HUES6 (cell line): Measurements from ENCODE around the gene DCLK1.

ENCODE experiments used
- H3K27ac ChIP-seq: 2 replicates; pipeline ENCODE4 v1.7.0; 2013; ENCODE audit warnings: low read depth, mild to moderate bottlenecking, low read length, inconsistent platforms
- H3K27me3 ChIP-seq: 2 replicates; pipeline ENCODE4 v1.6.1; 2013; ENCODE audit warnings: low read length; ENCODE audit not compliant: control insufficient read depth, insufficient read depth
- H3K36me3 ChIP-seq: 2 replicates; pipeline ENCODE4 v1.6.1; 2013; ENCODE audit warnings: low read length; ENCODE audit not compliant: control insufficient read depth, insufficient read depth
- H3K4me1 ChIP-seq: 2 replicates; pipeline ENCODE4 v1.6.1; 2013; ENCODE audit warnings: low read length; ENCODE audit not compliant: control insufficient read depth, insufficient read depth
- H3K4me3 ChIP-seq: 2 replicates; pipeline ENCODE4 v1.5.1; 2013; ENCODE audit warnings: low read depth, low read length
- H3K9ac ChIP-seq: one replicate; pipeline ENCODE4 v1.6.1; 2013; ENCODE audit warnings: mild to moderate bottlenecking, low read length
- H3K9me3 ChIP-seq: 2 replicates; pipeline ENCODE4 v1.6.1; 2013; ENCODE audit warnings: low read depth, low read length; ENCODE audit not compliant: control insufficient read depth, insufficient read depth

Gene DCLK1

GRCh38 chr13:35744566-35745178 is 386.5 kb downstream of the DCLK1 start:
- no peak overlapping the region for H3K4me3 ChIP-seq
- no peak overlapping the region for H3K9ac ChIP-seq
- no peak overlapping the region for H3K27ac ChIP-seq
- no peaks in the 10 kb centered on the region for H3K27me3 ChIP-seq
- no peaks in the 10 kb centered on the region for H3K36me3 ChIP-seq
- no peaks in the 10 kb centered on the region for H3K4me1 ChIP-seq
- H3K9me3 ChIP-seq = peaks cover 32% of the 10 kb centered on the region

GRCh38 chr13:35744144-35744543 is 387.0 kb downstream of the DCLK1 start:
- Histone ChIP-seq H3K9me3 (peaks cover 29% of the 10 kb centered on the region), H3K27me3 (no peaks in the 10 kb centered on the region), H3K9ac (no peak overlapping the region), H3K27ac (no peak overlapping the region), H3K36me3 (no peaks in the 10 kb centered on the region), H3K4me1 (no peaks in the 10 kb centered on the region), H3K4me3 (no peak overlapping the region)

- Histone ChIP-seq H3K9ac (no peak overlapping the region), H3K27me3 (no peaks in the 10 kb centered on the region), H3K36me3 (no peaks in the 10 kb centered on the region)
Observed at GRCh38 chr13:35743165-35743564, 388.0 kb downstream of the DCLK1 start.

GRCh38 chr13:35741657-35742056 is 389.5 kb downstream of the DCLK1 start:
- H3K4me3 ChIP-seq = no peak overlapping the region
- H3K9me3 ChIP-seq = peaks cover 28% of the 10 kb centered on the region
- H3K4me1 ChIP-seq = no peaks in the 10 kb centered on the region
- H3K27me3 ChIP-seq = no peaks in the 10 kb centered on the region
- H3K27ac ChIP-seq = no peak overlapping the region
- no peak overlapping the region for H3K9ac ChIP-seq
- H3K36me3 ChIP-seq = no peaks in the 10 kb centered on the region

More at GRCh38 chr13:35743165-35743564, 388.0 kb downstream of the DCLK1 start:
- Histone ChIP-seq H3K4me1 (no peaks in the 10 kb centered on the region), H3K9me3 (peaks cover 28% of the 10 kb centered on the region), H3K27ac (no peak overlapping the region), H3K4me3 (no peak overlapping the region)

GRCh38 chr13:35736876-35737275 is 394.3 kb downstream of the DCLK1 start:
- peaks cover 14% of the 10 kb centered on the region for H3K9me3 ChIP-seq
- no peak overlapping the region for H3K27ac ChIP-seq
- H3K36me3 ChIP-seq = no peaks in the 10 kb centered on the region
- no peaks in the 10 kb centered on the region for H3K4me1 ChIP-seq
- H3K27me3 ChIP-seq = no peaks in the 10 kb centered on the region
- H3K4me3 ChIP-seq = no peak overlapping the region
- no peak overlapping the region for H3K9ac ChIP-seq

- no peaks in the 10 kb centered on the region for H3K4me1 ChIP-seq
- H3K9me3 ChIP-seq = no peaks in the 10 kb centered on the region
- H3K9ac ChIP-seq = no peak overlapping the region
- no peak overlapping the region for H3K27ac ChIP-seq
- H3K36me3 ChIP-seq = no peaks in the 10 kb centered on the region
- H3K27me3 ChIP-seq = no peaks in the 10 kb centered on the region
- no peak overlapping the region for H3K4me3 ChIP-seq
Observed at GRCh38 chr13:35733827-35734226, 397.4 kb downstream of the DCLK1 start.

- no peaks in the 10 kb centered on the region for H3K36me3 ChIP-seq
- no peak overlapping the region for H3K4me3 ChIP-seq
- H3K9ac ChIP-seq = no peak overlapping the region
- H3K27me3 ChIP-seq = no peaks in the 10 kb centered on the region
- no peak overlapping the region for H3K27ac ChIP-seq
- no peaks in the 10 kb centered on the region for H3K4me1 ChIP-seq
- H3K9me3 ChIP-seq = no peaks in the 10 kb centered on the region
Observed at GRCh38 chr13:35732565-35732964, 398.6 kb downstream of the DCLK1 start.

GRCh38 chr13:35731471-35731870 is 399.7 kb downstream of the DCLK1 start:
- Histone ChIP-seq H3K4me3 (no peak overlapping the region), H3K9ac (no peak overlapping the region), H3K27ac (no peak overlapping the region), H3K9me3 (no peaks in the 10 kb centered on the region), H3K36me3 (no peaks in the 10 kb centered on the region), H3K4me1 (no peaks in the 10 kb centered on the region), H3K27me3 (no peaks in the 10 kb centered on the region)

- Histone ChIP-seq H3K27ac (no peak overlapping the region), H3K4me3 (no peak overlapping the region), H3K9me3 (no peaks in the 10 kb centered on the region), H3K4me1 (no peaks in the 10 kb centered on the region), H3K36me3 (no peaks in the 10 kb centered on the region), H3K9ac (no peak overlapping the region), H3K27me3 (no peaks in the 10 kb centered on the region)
Observed at GRCh38 chr13:35729926-35730627, 401.1 kb downstream of the DCLK1 start.

GRCh38 chr13:35727881-35728280 is 403.3 kb downstream of the DCLK1 start:
- H3K27ac ChIP-seq = no peak overlapping the region
- no peaks in the 10 kb centered on the region for H3K36me3 ChIP-seq
- no peak overlapping the region for H3K4me3 ChIP-seq
- H3K4me1 ChIP-seq = no peaks in the 10 kb centered on the region
- H3K9me3 ChIP-seq = no peaks in the 10 kb centered on the region
- no peaks in the 10 kb centered on the region for H3K27me3 ChIP-seq
- H3K9ac ChIP-seq = no peak overlapping the region

- H3K4me1 ChIP-seq = no peaks in the 10 kb centered on the region
- H3K9me3 ChIP-seq = no peaks in the 10 kb centered on the region
- H3K27me3 ChIP-seq = no peaks in the 10 kb centered on the region
- no peak overlapping the region for H3K9ac ChIP-seq
- H3K36me3 ChIP-seq = no peaks in the 10 kb centered on the region
- no peak overlapping the region for H3K27ac ChIP-seq
- no peak overlapping the region for H3K4me3 ChIP-seq
Observed at GRCh38 chr13:35724446-35724845, 406.7 kb downstream of the DCLK1 start.
